HCT116 (cell line): ENCODE data around the gene ECM1. TPM values are rescaled to one million over a fixed set of nuclear protein-coding genes. Genes with fewer than 3 reads are reported as not detected.

Experiments
- ATAC-seq: fragments of 200-7000 bp; cut with Tn5 transposase; 2 replicates; pipeline ENCODE4 v1.9.1; 2020; ENCODE audit warnings: mild to moderate bottlenecking, moderate library complexity
- BruUV-seq: library from RNA; stranded (reverse); fragments of 400-500 nt; replicated peaks from 2 replicates; lab custom pipeline; 2021; lab: Mats Ljungman, UMichigan
- CTCF ChIA-PET: fragments of 300-600 bp; sonication (Branson Sonifier 250); formaldehyde crosslinking; loops from one replicate; lab custom pipeline; 2021; ENCODE audit warnings: antibody characterized with exemption; lab: Charles Lee
- POLR2A ChIA-PET: fragments of 300-600, 350-600 bp; sonication (Branson Sonifier 250); formaldehyde crosslinking; loops from one replicate; lab custom pipeline; 2021; ENCODE audit warnings: antibody characterized with exemption; lab: Charles Lee
- RAD21 ChIA-PET, 2 experiments: fragments of 300-600 bp; sonication (Branson Sonifier 250); formaldehyde crosslinking; loops; one replicate each; lab custom pipeline; 2023; ENCODE audit warnings: low total read pairs in 2 of 2; ENCODE audit not compliant: uncharacterized antibody in 2 of 2, unreplicated experiment in 2 of 2, low non-redundant PET in 1 of 2; lab: Charles Lee
- DNase-seq: peaks from one replicate; pipeline ENCODE4 v3.0.0-alpha.2; 2010; ENCODE audit warnings: low read depth, low spot score
- H2AFZ ChIP-seq: fragments of 200-600 bp; shearing (Covaris generic), sonication (generic); 2 replicates; pipeline ENCODE4 v1.6.1; 2017; ENCODE audit warnings: low read depth, mixed run types, mixed read lengths, antibody characterized with exemption, low read length; ENCODE audit not compliant: poor library complexity, severe bottlenecking
- H3K27ac ChIP-seq: 2 replicates; pipeline ENCODE4 v1.5.1; 2012; ENCODE audit warnings: low read depth, low read length
- H3K27me3 ChIP-seq: fragments of 200-600 bp; sonication (generic); 2 replicates; pipeline ENCODE4 v1.6.1; 2016; ENCODE audit warnings: mixed run types, low read length, mixed read lengths; ENCODE audit not compliant: insufficient read depth
- H3K36me3 ChIP-seq, 2 experiments: fragments of 200-500 bp in 1 of 2; fragments of 200-600 bp in 1 of 2; sonication (Bioruptor generic) in 1 of 2; sonication (generic) in 1 of 2; 2 replicates each; pipeline versions ENCODE4 v1.5.1 to v1.6.1; 2014 to 2016; ENCODE audit warnings: low read length in 2 of 2, inconsistent platforms in 1 of 2, mixed read lengths in 1 of 2, mixed run types in 1 of 2; ENCODE audit not compliant: insufficient read depth in 2 of 2, control insufficient read depth in 1 of 2
- H3K4me1 ChIP-seq, 2 experiments: fragments of 200-600 bp in 1 of 2; sonication (generic) in 1 of 2; 2 replicates each; pipeline versions ENCODE4 v1.5.1 to v1.6.1; 2012 to 2017; ENCODE audit warnings: low read length in 2 of 2, inconsistent platforms in 1 of 2, mild to moderate bottlenecking in 1 of 2, mixed read lengths in 1 of 2, mixed run types in 1 of 2, moderate library complexity in 1 of 2; ENCODE audit not compliant: insufficient read depth in 2 of 2, control insufficient read depth in 1 of 2
- H3K4me2 ChIP-seq: fragments of 200-600 bp; sonication (generic); 2 replicates; pipeline ENCODE4 v1.6.1; 2017; ENCODE audit warnings: mixed run types, low read length, mixed read lengths
- H3K4me3 ChIP-seq, 2 experiments: fragments of 200-600 bp in 1 of 2; sonication (generic) in 1 of 2; replicated peaks in 1 of 2; 2 replicates each; pipeline ENCODE4 v1.5.1; 2011 to 2016; ENCODE audit warnings: low read length in 2 of 2, control low read depth in 1 of 2, low read depth in 1 of 2, mild to moderate bottlenecking in 1 of 2, mixed read lengths in 1 of 2, mixed run types in 1 of 2
- H3K79me2 ChIP-seq: fragments of 200-600 bp; sonication (generic); 2 replicates; pipeline ENCODE4 v1.6.1; 2017; ENCODE audit warnings: mild to moderate bottlenecking, mixed run types, low read length, moderate library complexity, mixed read lengths; ENCODE audit not compliant: insufficient read depth
- H3K9ac ChIP-seq: fragments of 200-600 bp; sonication (generic); 2 replicates; pipeline ENCODE4 v1.6.1; 2016; ENCODE audit warnings: low read length, mixed read lengths
- H3K9me2 ChIP-seq: fragments of 200-600 bp; sonication (generic), shearing (Covaris generic); 2 replicates; pipeline ENCODE4 v1.6.1; 2017; ENCODE audit warnings: mixed run types, mild to moderate bottlenecking, moderate library complexity; ENCODE audit not compliant: insufficient read depth
- H3K9me3 ChIP-seq, 2 experiments: fragments of 200-500 bp in 1 of 2; fragments of 200-600 bp in 1 of 2; sonication (Bioruptor generic) in 1 of 2; sonication (generic) in 1 of 2; 2 replicates each; pipeline ENCODE4 v1.6.1; 2014 to 2017; ENCODE audit warnings: low read length in 2 of 2, mixed read lengths in 2 of 2, inconsistent platforms in 1 of 2, low read depth in 1 of 2, mild to moderate bottlenecking in 1 of 2, mixed run types in 1 of 2, moderate library complexity in 1 of 2; ENCODE audit not compliant: control insufficient read depth in 1 of 2, insufficient read depth in 1 of 2
- H4K20me1 ChIP-seq: fragments of 200-600 bp; sonication (generic), shearing (Covaris generic); 2 replicates; pipeline ENCODE4 v1.6.1; 2017; ENCODE audit warnings: mixed run types, mild to moderate bottlenecking, moderate library complexity; ENCODE audit not compliant: insufficient read depth
- CBX3 ChIP-seq: IDR thresholded peaks from 2 replicates; pipeline ENCODE4 v1.6.1; 2012; ENCODE audit warnings: low read depth
- CTCF ChIP-seq, 3 experiments: fragments of 200-600 bp in 1 of 3; sonication (generic) in 1 of 3; IDR thresholded peaks in 2 of 3; conservative IDR thresholded peaks in 1 of 3; 2 replicates each; pipeline ENCODE4 v1.5.1; 2012 to 2017; ENCODE audit warnings: low read depth in 2 of 3, low read length in 2 of 3, antibody characterized with exemption in 1 of 3, borderline replicate concordance in 1 of 3, control low read depth in 1 of 3, mild to moderate bottlenecking in 1 of 3, mixed read lengths in 1 of 3, mixed run types in 1 of 3, moderate library complexity in 1 of 3; ENCODE audit not compliant: insufficient read depth in 1 of 3
- ELF1 ChIP-seq: IDR thresholded peaks from 2 replicates; pipeline ENCODE4 v1.6.1; 2012; ENCODE audit warnings: low read depth, borderline replicate concordance
- EZH2phosphoT487 ChIP-seq: fragments of 200-600 bp; IDR thresholded peaks from 2 replicates; pipeline ENCODE4 v1.6.1; 2018; ENCODE audit warnings: antibody characterized with exemption, borderline replicate concordance
- JUND ChIP-seq: IDR thresholded peaks from 2 replicates; pipeline ENCODE4 v1.6.1; 2012
- MAX ChIP-seq: IDR thresholded peaks from 2 replicates; pipeline ENCODE4 v1.6.1; 2012
- POLR2A ChIP-seq: IDR thresholded peaks from 2 replicates; pipeline ENCODE4 v1.7.0; 2011; ENCODE audit warnings: borderline replicate concordance; ENCODE audit not compliant: insufficient read depth, insufficient read length; ENCODE audit errors: extremely low read depth
- RAD21 ChIP-seq: IDR thresholded peaks from 2 replicates; pipeline ENCODE4 v1.6.1; 2012; ENCODE audit warnings: low read depth, mild to moderate bottlenecking
- SIN3A ChIP-seq: IDR thresholded peaks from 2 replicates; pipeline ENCODE4 v1.6.1; 2012; ENCODE audit warnings: low read depth
- SP1 ChIP-seq: IDR thresholded peaks from 2 replicates; pipeline ENCODE4 v1.6.1; 2012; ENCODE audit warnings: low read depth
- TCF7L2 ChIP-seq: IDR thresholded peaks from 2 replicates; pipeline ENCODE4 v1.7.0; 2011; ENCODE audit warnings: borderline replicate concordance, inconsistent platforms; ENCODE audit not compliant: insufficient read depth, insufficient read length; ENCODE audit errors: extremely low read depth
- YY1 ChIP-seq: IDR thresholded peaks from 2 replicates; pipeline ENCODE4 v1.6.1; 2011; ENCODE audit warnings: low read length, low read depth, moderate library complexity, mild to moderate bottlenecking; ENCODE audit not compliant: insufficient replicate concordance; ENCODE audit errors: extremely low read depth
- ZNF274 ChIP-seq: fragments of 200-500 bp; sonication (Bioruptor generic); IDR thresholded peaks from 2 replicates; pipeline ENCODE4 v1.6.1; 2014; ENCODE audit warnings: mild to moderate bottlenecking, low read depth, low read length, inconsistent platforms
- intact Hi-C: fragments of 100-400 bp; cut with micrococcal nuclease; formaldehyde crosslinking; loops from 2 replicates; pipeline ENCODE4 v1.10.0; 2022
- total RNA-seq: library from RNA; stranded (reverse); gene quantifications from one replicate; pipeline ENCODE4 v1.2.1, GENCODE V29; 2021; ENCODE audit not compliant: unreplicated experiment

Gene ECM1
- total RNA-seq, 1 experiment from 2014 or later, result 2.0 TPM

GRCh38 chr1:150513351-150513791, 5.5 kb downstream of the ECM1 start:
- Histone ChIP-seq H3K36me3 (no peaks in the 10 kb centered on the region), H3K4me1 (peaks cover 10 to 25% of the 10 kb centered on the region in 2 experiments), H4K20me1 (no peaks in the 10 kb centered on the region), H3K27me3 (no peaks in the 10 kb centered on the region), H3K9ac (no peak overlapping the region), H3K9me2 (no peaks in the 10 kb centered on the region), H3K4me3 (no peak overlapping the region), H3K4me2 (no peak overlapping the region), H3K79me2 (no peaks in the 10 kb centered on the region), H3K27ac (no peak overlapping the region), H2AFZ (no peak overlapping the region), H3K9me3 (no peaks in the 10 kb centered on the region)
- RAD21 ChIA-PET, result no interaction called here
- no peak for DNase-seq
- intact Hi-C loops, result no loop called here
- TF ChIP-seq SIN3A (no peak), POLR2A (no peak), YY1 (no peak), JUND (no peak), ELF1 (no peak), CTCF (IDR thresholded peaks at IDR 0.05 in 2 of 3, conservative IDR thresholded peaks at IDR 0.05 in 1 of 3; ENCODE audit: borderline replicate concordance in 1 of 3, insufficient read depth in 1 of 3, low read depth in 2 of 3, low read length in 2 of 3) (no peak), ZNF274 (no peak), MAX (no peak), SP1 (no peak), TCF7L2 (no peak), EZH2phosphoT487 (no peak), CBX3 (no peak), RAD21 (no peak)
- no peak for ATAC-seq
- POLR2A ChIA-PET, result no interaction called here
- CTCF ChIA-PET, result interaction anchor here (1.5 kb wide), 1 partner anchor 19 kb away, joined by 10 read pairs; no protein-coding TSS in a partner anchor
- BruUV-seq, result no TSS peak
